GM18951 (cell line): Measurements from ENCODE around the gene SKIC2.
A peak's percentile ranks its signal among the peaks of the same experiment; 100 is the strongest.
"Not testable (repeated sequence)": the region's sequence is repeated elsewhere in the genome, so short reads cannot be mapped to it uniquely, and the experiment has no call there.

Experiments used
- POLR2A ChIP-seq: IDR thresholded peaks from 4 replicates; pipeline ENCODE4 v1.6.1; 2011; ENCODE audit warnings: mild to moderate bottlenecking; ENCODE audit not compliant: insufficient read length, insufficient read depth; ENCODE audit errors: extremely low read depth
- in situ Hi-C: fragments of 300-500 bp; cut with MboI; formaldehyde crosslinking; loops from one replicate; pipeline ENCODE4 v1.12.0; 2022; ENCODE audit warnings: low sequenced_read_pairs, mixed read lengths, inconsistent platforms; ENCODE audit not compliant: unreplicated experiment

Gene SKIC2

GRCh38 chr6:31969712-31970603, 11.0 kb downstream of the SKIC2 start:
- peak; percentile 4 for TF ChIP-seq POLR2A

GRCh38 chr6:31970604-31971271, 11.8 kb downstream of the SKIC2 start:
- in situ Hi-C loops: no loop called here
- TF ChIP-seq POLR2A: no peak

More at GRCh38 chr6:31969712-31970603, 11.0 kb downstream of the SKIC2 start:
- in situ Hi-C loops: no loop called here

- no peak for TF ChIP-seq POLR2A
- in situ Hi-C loops: no loop called here
Observed at GRCh38 chr6:31971279-31971992, 12.5 kb downstream of the SKIC2 start.

GRCh38 chr6:31971993-31972708, 13.2 kb downstream of the SKIC2 start, which contains the start of gene DXO:
DXO (minus strand) TSS chr6:31972138; CDS start chr6:31971675, 463 bp downstream.
- TF ChIP-seq POLR2A: peak; percentile 62
- in situ Hi-C loops: no loop called here

- in situ Hi-C loops: no loop called here
- no peak for TF ChIP-seq POLR2A
Observed at GRCh38 chr6:31972709-31973350, 13.9 kb downstream of the SKIC2 start.

GRCh38 chr6:31976065-31976464, 17.1 kb downstream of the SKIC2 start:
- in situ Hi-C loops: not testable (repeated sequence)

- in situ Hi-C loops: no loop called here
- no peak for TF ChIP-seq POLR2A
Observed at GRCh38 chr6:31977816-31978431, 18.9 kb downstream of the SKIC2 start.

- in situ Hi-C loops: no loop called here
Observed at GRCh38 chr6:31978831-31979230, 19.9 kb downstream of the SKIC2 start.

GRCh38 chr6:31979238-31979898, 20.4 kb downstream of the SKIC2 start:
- in situ Hi-C loops: no loop called here
- TF ChIP-seq POLR2A: no peak

More at GRCh38 chr6:31978831-31979230, 19.9 kb downstream of the SKIC2 start:
- TF ChIP-seq POLR2A: no peak

GRCh38 chr6:31980195-31980876, 21.4 kb downstream of the SKIC2 start:
- in situ Hi-C loops: not testable (repeated sequence)

GRCh38 chr6:31980998-31981397, 22.0 kb downstream of the SKIC2 start:
- in situ Hi-C loops: not testable (repeated sequence)

- in situ Hi-C loops: not testable (repeated sequence)
Observed at GRCh38 chr6:31981744-31982143, 22.8 kb downstream of the SKIC2 start, which contains the start of gene C4A. C4A (plus strand) TSS chr6:31982057; CDS start chr6:31982108, 51 bp downstream.

GRCh38 chr6:31989363-31989762, 30.4 kb downstream of the SKIC2 start:
- in situ Hi-C loops: not testable (repeated sequence)

GRCh38 chr6:31994421-31994820, 35.4 kb downstream of the SKIC2 start:
- in situ Hi-C loops: not testable (repeated sequence)

- in situ Hi-C loops: not testable (repeated sequence)
Observed at GRCh38 chr6:31996385-31996784, 37.4 kb downstream of the SKIC2 start.

GRCh38 chr6:32002546-32003268, 43.7 kb downstream of the SKIC2 start:
- in situ Hi-C loops: not testable (repeated sequence)
